ENCODE data around the gene PDZRN4.
"Not testable (repeated sequence)": the region's sequence is repeated elsewhere in the genome, so short reads cannot be mapped to it uniquely, and the experiment has no call there.

The PDZRN4 gene

GRCh38 chr12:41286426-41286825, 98.3 kb downstream of the PDZRN4 start:
- DNase-seq, result no peak

DNA sequence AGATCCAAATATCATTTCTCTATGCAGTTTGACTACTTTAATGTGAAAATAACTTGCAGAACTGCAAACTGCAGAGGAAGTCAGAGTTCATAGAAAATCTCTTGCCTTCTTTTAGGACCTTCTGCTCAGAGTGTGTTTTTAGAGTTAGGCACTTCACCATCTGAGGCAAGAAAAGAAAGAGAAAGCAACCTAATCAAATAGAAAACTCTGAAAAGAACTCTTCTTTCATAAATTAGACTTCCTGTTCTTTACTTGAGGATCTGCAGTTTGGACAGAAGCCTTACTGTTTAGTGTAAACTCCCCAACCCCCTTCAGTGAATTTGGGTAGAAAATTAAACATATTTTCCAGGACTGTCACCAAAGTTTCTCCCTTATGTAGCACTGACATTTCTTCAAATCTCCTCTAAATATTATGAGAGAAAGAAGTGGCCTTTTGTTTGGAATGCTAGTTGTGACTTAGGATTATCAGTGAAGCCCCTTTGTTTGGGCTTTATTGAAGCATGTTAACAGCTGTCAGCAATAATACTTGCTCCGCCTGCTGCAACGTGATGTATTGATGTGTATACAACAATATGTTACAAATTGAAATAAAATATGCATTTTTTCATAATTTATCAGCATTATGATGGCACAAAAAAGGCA, 99.5 kb downstream of the PDZRN4 start:
- DNase-seq, result no peak

- DNase-seq, result no peak
Observed at GRCh38 chr12:41288142-41288811, 100.2 kb downstream of the PDZRN4 start.

DNA sequence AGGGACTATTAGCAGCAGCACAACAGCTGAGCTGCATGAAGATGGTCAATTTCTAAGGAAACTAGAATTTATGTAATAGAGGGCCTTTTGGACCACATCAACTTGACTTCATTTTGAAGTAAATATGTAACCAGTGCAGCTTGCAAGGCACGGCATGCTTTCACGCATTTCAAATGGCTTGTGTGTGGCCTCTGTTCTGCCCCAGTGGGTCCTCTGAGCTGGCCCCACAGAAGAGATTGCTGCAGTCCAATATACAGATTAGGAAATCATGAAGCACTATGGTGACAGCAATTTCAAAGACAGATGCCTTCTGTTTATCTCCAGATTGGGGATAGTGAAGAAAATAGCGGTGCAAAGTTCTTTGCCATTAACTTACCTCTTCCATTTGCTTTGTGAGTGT, 101.4 kb downstream of the PDZRN4 start:
- DNase-seq, result no peak

DNA sequence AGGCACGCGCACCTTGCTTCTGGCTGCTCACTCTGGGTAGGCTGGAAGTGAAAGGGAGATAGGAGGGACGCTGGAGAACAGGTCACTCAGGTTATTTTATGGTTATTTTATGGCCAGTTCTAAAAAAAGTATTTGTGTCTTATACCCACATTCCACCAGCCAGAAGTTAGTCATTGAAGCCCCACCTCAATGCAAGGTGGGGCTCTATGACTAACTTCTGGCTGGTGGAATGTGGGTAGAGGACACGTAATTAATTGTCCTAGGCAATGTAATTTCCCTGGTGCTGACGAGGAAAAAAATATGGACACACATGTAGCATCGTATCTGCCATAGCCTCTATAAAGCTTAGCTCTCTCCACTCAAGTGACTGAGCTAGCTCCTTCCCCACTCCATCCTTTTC, 104.9 kb downstream of the PDZRN4 start:
- DNase-seq, result no peak

DNA sequence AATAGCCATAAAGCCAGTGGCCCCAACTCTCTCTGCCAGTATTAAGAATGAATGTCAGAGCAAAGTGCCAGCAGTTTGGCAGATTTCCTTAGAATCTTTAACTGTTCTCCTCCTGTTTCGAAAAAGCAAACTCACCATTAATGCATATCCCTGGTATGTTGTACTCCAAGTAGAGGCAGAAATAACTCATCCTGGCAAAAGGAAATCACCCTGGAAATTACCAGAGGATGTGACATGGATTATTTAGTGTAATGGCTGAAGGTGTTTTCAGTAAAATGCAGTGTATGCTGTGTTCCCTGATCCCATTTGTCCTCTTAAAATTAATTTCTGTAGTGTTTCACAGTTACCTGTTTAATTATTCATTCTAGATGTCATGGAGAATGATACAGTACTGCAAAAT, 105.3 kb downstream of the PDZRN4 start:
- no peak for DNase-seq

DNA sequence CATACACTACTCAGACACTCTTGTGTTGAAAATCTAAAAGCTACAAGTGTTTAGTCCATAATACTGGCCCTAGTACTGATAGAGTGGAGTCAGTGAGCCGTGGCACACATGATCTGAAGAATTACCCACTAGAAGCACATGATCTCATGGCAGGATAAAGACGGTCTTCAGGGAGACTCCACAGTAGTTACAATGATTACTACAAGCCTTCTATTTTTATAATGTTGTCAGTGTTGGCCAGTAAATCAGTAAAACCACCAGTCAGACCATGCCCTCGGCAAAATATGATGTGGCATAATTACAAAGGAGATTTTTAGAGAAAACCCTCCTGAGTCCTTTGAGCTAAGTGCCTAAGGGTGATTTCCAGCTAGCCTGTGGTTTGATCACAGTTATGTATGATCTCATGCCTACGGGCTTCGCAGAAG, 114.9 kb downstream of the PDZRN4 start:
- DNase-seq, result no peak

- DNase-seq, result no peak
Observed at GRCh38 chr12:41304526-41304925, 116.4 kb downstream of the PDZRN4 start.

- DNase-seq, result no peak
Observed at GRCh38 chr12:41310367-41310766, 122.2 kb downstream of the PDZRN4 start.

GRCh38 chr12:41311883-41312282, 123.8 kb downstream of the PDZRN4 start:
- DNase-seq, result no peak

- not testable (repeated sequence) for DNase-seq
Observed at GRCh38 chr12:41312451-41312850, 124.3 kb downstream of the PDZRN4 start.

GRCh38 chr12:41325336-41325735, 137.2 kb downstream of the PDZRN4 start:
- DNase-seq, result no peak

DNA sequence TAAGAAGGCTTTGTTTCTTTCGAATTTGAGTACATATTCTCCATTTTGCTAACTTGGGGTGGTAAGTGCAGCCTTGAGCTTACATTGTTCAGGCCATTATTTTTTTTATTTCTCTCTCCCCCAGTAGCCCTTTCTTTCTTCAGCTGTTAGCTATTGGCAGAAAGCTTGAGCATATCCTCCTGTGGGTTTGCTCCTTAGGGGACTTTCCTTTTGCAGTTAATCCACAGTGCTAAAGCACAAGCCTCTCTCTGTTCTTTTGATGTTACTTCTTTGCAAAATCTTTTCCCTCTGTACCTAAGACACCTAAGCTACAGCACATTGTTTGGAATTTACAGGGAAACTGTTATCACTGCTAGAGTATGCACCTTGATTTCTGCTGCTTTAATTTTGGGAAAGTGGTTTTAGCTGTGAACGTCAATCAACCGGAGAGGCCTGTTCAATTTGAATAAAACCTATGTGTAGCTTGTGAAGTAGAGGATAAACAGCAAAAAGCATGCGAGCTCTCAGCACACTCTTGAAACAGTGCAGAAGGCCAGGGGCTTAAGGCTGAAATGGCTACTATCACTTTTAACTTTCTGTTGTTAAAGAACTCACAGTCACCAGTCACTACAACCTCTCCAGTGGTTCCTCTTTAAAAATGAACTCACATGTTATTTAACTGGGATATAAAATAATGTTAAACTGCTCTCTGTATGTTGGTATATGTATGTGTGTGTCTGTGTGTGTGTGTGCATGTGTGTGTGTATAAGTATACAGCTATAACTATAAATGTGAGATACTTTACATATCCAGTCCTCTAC, 139.2 kb downstream of the PDZRN4 start:
- no peak for DNase-seq

DNA sequence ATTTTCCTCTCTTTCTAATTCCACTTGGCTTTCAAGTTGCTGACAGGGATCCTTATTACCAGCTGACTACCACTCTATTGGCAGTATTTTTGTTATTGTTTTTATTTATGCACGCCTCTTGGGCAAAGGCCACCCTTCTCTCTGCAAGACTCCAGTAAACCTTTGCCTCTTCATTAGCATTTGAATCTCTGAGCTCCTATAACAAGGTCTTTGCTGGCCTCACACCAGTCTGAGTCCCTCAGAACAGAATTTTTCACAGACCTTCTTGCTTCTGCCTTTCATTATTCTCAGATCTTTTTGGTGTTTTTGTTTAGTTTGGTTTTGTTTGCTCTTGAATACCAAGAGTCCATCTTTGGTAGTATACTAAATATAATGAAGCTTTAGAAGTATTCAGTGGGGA, 145.9 kb downstream of the PDZRN4 start:
- DNase-seq, result no peak

- DNase-seq, result no peak
Observed at GRCh38 chr12:41334390-41334789, 146.3 kb downstream of the PDZRN4 start.

DNA sequence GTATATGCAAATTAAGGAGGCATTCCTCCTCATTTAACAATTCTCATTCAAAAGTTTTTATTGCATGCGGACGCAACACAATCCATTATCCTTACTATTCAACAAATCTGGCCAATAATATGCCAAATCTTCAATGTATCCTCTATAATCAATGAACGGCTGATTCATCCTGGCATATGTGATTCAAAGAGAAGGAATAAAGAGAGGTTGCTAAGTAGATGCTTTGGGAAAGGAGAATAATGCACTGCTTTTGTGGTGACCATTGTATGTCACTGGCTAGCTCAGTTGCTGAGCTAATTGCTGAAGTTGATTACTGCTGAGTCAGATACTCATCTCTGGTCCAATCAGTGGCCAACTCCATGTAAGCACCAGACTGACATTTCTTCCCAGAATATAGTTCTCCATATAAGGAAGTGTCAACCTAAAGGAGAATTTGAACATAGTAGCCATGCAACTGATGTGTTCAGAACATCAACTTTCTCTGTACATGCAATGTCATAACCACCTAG, 148.0 kb downstream of the PDZRN4 start:
- DNase-seq, result no peak

DNA sequence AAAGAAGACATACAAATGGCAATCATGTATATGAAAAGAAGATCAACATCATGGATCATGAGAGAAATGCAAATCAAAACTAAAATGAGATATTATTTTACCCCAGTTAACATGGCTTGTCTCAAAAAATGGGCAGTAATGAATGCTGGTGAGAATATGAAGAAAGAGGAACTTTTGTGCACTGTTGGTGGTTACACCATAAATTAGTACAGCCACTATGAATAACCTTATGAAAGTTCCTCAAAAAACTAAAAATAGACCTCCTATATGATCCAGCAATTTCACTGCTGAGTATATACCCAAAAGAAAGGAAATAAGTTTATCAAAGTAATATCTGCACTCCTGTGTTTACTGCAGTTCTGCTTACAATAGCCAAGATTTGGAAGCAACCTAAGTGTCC, 151.7 kb downstream of the PDZRN4 start:
- no peak for DNase-seq

DNA sequence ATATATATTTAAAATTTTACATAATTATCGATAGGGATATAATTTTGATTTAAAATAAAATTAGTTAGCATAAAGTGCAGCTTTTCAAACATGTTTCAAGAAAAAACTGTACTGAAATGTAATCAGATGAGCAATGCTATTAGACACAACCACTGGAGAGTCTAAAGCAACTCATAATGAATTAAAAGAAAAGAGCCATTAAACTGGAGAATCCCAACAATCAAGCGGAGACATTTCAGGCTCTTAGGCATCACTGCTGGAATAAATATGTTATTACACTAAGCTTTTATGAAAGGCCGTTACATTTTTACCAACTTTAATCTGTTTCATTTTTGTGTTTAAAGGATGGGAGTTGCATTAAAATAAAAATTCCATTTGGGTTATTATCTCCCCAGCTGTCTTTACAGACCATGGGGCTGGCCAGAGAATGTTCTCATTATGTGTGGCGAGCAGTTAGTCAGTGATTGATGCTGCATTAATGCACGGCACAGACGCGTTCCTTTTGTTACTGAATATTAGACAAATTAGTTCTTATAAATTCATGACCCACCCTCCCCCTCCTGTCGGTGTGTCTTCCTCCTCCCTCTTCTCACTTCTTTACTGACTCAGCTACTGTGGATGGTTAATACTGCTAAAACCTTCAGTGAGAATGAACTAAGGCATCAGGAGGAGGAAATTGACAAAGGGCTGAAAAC, 156.8 kb downstream of the PDZRN4 start:
- DNase-seq, result no peak

DNA sequence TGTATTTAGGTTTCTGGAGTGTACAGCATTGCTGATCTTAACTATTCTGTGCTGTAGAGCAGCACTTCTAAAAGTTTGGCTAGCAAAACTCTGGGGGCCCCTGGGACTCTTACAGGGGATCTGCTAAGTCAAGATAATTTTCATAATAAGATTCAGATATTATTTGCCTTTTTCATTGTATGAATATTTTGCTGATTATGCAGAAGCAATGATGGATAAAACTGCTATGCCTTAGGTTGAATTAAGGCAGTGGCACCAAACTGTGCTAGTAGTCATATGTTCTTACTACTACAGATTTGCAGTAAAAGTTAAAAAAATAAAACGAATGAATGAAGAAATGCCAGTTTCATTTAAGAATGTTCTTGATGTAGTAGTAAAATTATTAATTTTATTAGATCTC, 160.1 kb downstream of the PDZRN4 start:
- DNase-seq, result no peak

DNA sequence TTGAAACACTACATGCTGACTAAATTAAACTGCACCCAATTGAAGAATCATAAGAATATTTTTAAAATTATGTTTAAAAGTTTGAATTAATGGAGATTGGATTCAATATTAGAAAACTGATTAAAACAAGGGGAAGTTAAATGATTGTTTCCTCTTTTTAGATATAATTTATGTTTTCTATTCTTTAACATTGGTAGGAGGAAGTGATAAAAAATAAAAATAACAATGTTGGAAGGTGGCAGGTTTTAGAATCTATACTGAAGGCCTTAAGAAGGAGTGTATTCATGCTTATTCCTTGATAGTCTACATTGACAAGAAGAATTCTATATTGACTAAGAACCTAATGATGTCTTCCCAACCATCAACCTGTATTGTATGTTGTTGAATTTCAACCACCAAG, 168.1 kb downstream of the PDZRN4 start:
- no peak for DNase-seq

DNA sequence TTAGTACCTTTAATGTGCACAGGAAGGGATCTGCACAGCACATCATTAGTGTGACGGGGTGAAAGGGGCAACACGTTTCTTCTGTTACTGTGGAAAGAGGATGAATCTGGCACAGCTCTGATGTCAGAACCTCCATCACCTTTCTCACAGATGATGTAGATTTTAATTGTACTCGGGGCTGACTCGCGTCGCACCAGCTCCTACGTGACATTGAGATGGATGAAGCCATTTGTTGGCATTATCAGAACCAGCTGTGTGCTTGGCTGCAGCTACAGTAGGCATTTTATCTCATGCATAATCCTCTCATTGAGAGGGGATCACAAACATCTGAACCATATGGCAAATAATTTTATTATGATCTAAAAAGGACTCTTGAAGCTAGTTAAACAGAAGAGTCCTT, 173.6 kb downstream of the PDZRN4 start:
- no peak for DNase-seq

GRCh38 chr12:41362510-41362909, 174.4 kb downstream of the PDZRN4 start:
- DNase-seq, result no peak

DNA sequence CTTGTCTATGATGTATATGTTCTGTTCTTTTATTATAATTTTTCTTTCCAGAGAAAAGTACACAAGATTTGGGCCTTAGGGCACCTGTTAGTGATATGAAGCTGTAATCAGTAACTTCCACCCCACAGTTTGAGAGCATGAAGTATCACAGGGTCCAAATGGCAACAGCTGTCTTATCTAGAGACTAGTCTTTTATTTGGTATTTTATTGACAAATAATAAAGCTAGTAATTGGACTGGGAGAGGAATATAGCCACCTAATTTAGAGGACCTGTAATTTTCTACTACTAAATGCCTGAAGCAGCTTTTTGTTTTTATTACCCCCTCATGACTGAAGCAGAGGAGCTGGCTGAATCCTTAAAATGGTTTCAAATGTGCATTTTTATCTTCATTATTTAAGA, 174.8 kb downstream of the PDZRN4 start:
- DNase-seq, result no peak

Measured in effector CD8-positive, alpha-beta T cell (primary cell).